HL-60/S4 treated with phorbol 12-myristate 13-acetate at 8.2 ng/mL for 4 days and 3 days (cell line): ENCODE results near the gene DNAH1.
"Not testable (repeated sequence)": the region's sequence is repeated elsewhere in the genome, so short reads cannot be mapped to it uniquely, and the experiment has no call there.

ENCODE experiments used
- in situ Hi-C: fragments of 300-500 bp; cut with MboI; formaldehyde crosslinking; loops from 2 replicates; pipeline ENCODE4 v1.15.0; 2022; ENCODE audit warnings: low sequenced_read_pairs

DNAH1 gene

GRCh38 chr3:52315977-52316764 lies at the start of gene DNAH1:
TSS of gene DNAH1 (plus strand) at chr3:52316319. CDS start at chr3:52322443, 6,124 bp downstream.
- in situ Hi-C loops = no loop called here

GRCh38 chr3:52268036-52268435 lies 48.1 kb upstream of the DNAH1 start:
- in situ Hi-C loops = no loop called here

GRCh38 chr3:52269776-52270175 lies 46.3 kb upstream of the DNAH1 start:
- in situ Hi-C loops = no loop called here

- in situ Hi-C loops = no loop called here
These were observed 45.8 kb upstream of the DNAH1 start for GRCh38 chr3:52270252-52270754.

- in situ Hi-C loops = not testable (repeated sequence)
These were observed 43.9 kb upstream of the DNAH1 start for GRCh38 chr3:52272172-52272571.

- in situ Hi-C loops = no loop called here
These were observed 43.3 kb upstream of the DNAH1 start for GRCh38 chr3:52272831-52273230.

- in situ Hi-C loops = not testable (repeated sequence)
These were observed 41.3 kb upstream of the DNAH1 start for GRCh38 chr3:52274781-52275180.

- in situ Hi-C loops = no loop called here
These were observed 38.8 kb upstream of the DNAH1 start for GRCh38 chr3:52277071-52277964.

- in situ Hi-C loops = no loop called here
These were observed 38.1 kb upstream of the DNAH1 start for GRCh38 chr3:52277972-52278509.

- in situ Hi-C loops = no loop called here
These were observed 37.5 kb upstream of the DNAH1 start, which contains the start of gene WDR82 for GRCh38 chr3:52278510-52279069. TSS of gene WDR82 (minus strand) at chr3:52278649. CDS start at chr3:52278361, 288 bp downstream.

GRCh38 chr3:52279596-52279995 lies 36.5 kb upstream of the DNAH1 start:
- in situ Hi-C loops = no loop called here

GRCh38 chr3:52280050-52280461 lies 36.1 kb upstream of the DNAH1 start:
- in situ Hi-C loops = no loop called here

GRCh38 chr3:52281981-52282801 lies 33.9 kb upstream of the DNAH1 start:
- in situ Hi-C loops = no loop called here

- in situ Hi-C loops = no loop called here
These were observed 32.8 kb upstream of the DNAH1 start for GRCh38 chr3:52283306-52283705.

- in situ Hi-C loops = not testable (repeated sequence)
These were observed 32.1 kb upstream of the DNAH1 start for GRCh38 chr3:52284051-52284450.

GRCh38 chr3:52286777-52287110 lies 29.4 kb upstream of the DNAH1 start:
- in situ Hi-C loops = no loop called here

GRCh38 chr3:52288674-52289073 lies 27.4 kb upstream of the DNAH1 start:
- in situ Hi-C loops = no loop called here

- in situ Hi-C loops = no loop called here
These were observed 26.8 kb upstream of the DNAH1 start for GRCh38 chr3:52289338-52289746.

- in situ Hi-C loops = loop anchor here (10.0 kb wide), 1 partner anchor 55 kb away; no protein-coding TSS in a partner anchor
These were observed 26.1 kb upstream of the DNAH1 start for GRCh38 chr3:52289747-52290595.
